Measurements from ENCODE around the gene UNC45A.

The UNC45A gene

DNA sequence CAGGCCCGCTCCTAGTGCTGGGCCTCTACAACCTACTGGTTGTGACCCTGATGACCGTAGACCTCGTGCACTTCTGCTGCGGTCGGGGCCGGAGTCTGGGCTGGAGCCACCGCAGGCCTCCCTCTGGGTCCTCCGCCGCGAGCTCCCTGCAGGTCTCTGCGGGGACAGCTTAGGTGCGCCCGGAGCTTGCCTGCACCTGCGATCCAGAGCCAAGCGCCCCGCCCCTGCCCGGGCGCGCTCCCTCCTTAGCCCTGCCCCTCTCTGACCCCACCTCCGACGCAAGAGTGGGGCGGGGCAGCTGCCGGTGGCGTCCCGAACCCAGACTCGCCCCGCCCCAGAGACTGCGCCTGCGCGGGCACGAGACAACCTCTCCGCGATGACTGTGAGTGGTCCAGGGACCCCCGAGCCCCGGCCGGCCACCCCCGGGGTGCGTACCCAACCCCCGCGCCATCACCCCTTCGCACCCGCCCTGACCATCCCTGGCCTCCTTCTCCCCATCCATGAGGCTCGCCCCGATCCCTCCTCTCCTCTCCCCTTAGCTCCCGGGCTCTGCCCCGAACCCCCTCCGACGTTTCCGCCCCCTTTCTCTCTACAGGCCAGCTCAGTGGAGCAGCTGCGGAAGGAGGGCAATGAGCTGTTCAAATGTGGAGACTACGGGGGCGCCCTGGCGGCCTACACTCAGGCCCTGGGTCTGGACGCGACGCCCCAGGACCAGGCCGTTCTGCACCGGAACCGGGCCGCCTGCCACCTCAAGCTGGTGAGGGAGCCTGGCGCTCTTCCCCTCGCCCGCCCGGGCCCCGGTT lies at the start of gene UNC45A:
UNC45A (plus strand) TSS at position 337 of the 803 bp plus-strand sequence; CDS start at position 377, 40 bp downstream.
- TF ChIP-seq CTCF (IDR thresholded peaks at IDR 0.05; ENCODE audit: low read depth, low read length): no peak; the same call in 1 of the 2 replicates
- DNase-seq (ENCODE audit: extremely low read depth, low read depth): peak; percentile 38

DNA sequence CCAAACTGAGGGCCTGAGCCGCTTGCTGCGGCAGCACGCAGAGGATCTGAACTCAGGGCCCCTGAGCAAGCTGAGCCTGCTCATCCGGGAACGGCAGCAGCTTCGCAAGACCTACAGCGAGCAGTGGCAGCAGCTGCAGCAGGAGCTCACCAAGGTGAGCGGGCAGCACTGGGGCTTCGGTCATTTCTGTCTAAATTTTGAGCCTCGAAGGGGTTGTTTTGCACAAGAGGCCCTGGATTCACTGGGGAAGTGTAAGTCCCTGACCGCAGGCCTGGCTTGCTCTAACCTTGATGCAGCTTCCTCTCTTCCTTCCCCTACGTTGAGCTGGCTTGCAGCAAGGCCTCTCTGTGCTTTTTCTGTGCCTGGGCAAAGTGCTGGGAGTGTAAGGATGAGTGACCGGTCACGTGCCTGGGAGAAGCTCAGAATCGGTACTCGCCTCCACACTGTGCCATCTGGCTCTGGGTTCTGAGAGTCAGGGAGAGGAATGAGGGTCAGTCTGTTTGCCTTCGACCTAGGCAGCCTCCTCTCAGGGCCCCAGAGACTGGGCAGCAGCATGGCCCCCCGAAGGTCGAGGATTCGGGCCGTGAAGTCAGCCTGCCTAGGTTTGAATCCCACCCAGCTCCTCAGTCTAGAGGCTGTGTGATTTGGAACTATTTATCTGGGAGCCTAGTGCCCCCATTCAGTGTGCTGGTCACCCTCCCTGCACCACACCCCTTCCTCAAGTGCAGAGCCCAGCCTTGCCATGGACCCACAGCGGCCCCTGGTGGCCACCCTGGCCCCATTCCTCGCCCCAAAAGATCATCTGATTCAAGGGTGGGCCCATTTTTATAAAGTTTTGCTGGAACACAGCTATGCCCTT lies 49.4 kb upstream of the UNC45A start:
- no peak for DNase-seq (ENCODE audit: extremely low read depth, low read depth)
- TF ChIP-seq CTCF (IDR thresholded peaks at IDR 0.05; ENCODE audit: low read depth, low read length): peak; percentile 98

- no peak for DNase-seq (ENCODE audit: extremely low read depth, low read depth)
- TF ChIP-seq CTCF (IDR thresholded peaks at IDR 0.05; ENCODE audit: low read depth, low read length): no peak
Measured at GRCh38 chr15:90886291-90886614, 48.8 kb upstream of the UNC45A start.

DNA sequence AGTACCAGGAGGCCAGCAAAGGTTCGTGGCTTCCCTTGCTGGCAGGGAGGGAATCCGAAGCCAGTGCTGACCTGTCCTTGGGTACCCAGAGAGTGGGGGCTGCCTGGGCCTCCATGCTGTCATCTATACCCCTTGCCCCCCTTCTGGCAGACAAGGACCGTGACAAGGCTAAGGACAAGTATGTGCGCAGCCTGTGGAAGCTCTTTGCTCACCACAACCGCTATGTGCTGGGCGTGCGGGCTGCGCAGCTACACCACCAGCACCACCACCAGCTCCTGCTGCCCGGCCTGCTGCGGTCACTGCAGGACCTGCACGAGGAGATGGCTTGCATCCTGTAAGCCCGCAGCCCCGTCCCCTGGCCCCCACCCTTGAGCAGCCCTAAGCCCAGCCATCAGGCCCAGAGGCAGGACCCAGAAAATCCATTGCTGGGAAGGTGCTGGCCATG lies 48.0 kb upstream of the UNC45A start:
- no peak for DNase-seq (ENCODE audit: extremely low read depth, low read depth)
- TF ChIP-seq CTCF (IDR thresholded peaks at IDR 0.05; ENCODE audit: low read depth, low read length): no peak

DNA sequence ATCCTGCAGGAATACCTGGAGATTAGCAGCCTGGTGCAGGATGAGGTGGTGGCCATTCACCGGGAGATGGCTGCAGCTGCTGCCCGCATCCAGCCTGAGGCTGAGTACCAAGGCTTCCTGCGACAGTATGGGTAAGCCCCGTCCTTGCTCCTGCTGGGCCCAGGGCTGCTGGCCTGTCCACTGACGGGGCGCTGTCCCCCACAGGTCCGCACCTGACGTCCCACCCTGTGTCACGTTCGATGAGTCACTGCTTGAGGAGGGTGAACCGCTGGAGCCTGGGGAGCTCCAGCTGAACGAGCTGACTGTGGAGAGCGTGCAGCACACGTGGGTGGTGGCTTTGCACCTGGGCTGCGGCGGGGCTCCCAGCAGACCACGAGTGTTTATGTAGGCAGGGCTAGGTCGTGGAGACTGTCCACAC lies 45.8 kb upstream of the UNC45A start:
- TF ChIP-seq CTCF (IDR thresholded peaks at IDR 0.05; ENCODE audit: low read depth, low read length): no peak
- DNase-seq (ENCODE audit: extremely low read depth, low read depth): no peak

DNA sequence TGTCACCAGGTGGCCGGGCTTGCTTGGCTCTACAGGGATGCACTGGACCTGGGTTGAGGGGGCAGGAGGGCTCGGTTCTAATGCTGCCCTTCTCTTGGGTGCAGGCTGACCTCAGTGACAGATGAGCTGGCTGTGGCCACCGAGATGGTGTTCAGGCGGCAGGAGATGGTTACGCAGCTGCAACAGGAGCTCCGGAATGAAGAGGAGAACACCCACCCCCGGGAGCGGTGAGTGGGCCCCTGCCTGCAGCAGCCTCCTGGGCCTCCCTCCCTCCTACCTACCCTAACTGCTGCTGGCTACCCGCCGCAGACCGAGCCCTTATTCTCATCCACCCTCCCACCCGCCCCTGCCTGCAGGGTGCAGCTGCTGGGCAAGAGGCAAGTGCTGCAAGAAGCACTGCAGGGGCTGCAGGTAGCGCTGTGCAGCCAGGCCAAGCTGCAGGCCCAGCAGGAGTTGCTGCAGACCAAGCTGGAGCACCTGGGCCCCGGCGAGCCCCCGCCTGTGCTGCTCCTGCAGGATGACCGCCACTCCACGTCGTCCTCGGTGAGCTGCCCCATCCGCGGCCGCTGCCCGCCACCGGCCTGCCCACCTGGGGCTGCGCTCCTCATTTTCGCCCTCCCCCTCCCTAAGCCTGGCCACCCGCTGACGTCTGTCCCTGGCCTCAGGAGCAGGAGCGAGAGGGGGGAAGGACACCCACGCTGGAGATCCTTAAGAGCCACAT lies 45.2 kb upstream of the UNC45A start:
- DNase-seq (ENCODE audit: extremely low read depth, low read depth): no peak
- TF ChIP-seq CTCF (IDR thresholded peaks at IDR 0.05; ENCODE audit: low read depth, low read length): no peak
